HG03521 (cell line): ENCODE measurements around the gene ASXL2.
"Not testable (repeated sequence)": the region's sequence is repeated elsewhere in the genome, so short reads cannot be mapped to it uniquely, and the experiment has no call there.

ENCODE experiments used
- ATAC-seq: cut with Tn5 transposase; IDR thresholded peaks from one replicate; pipeline ENCODE4 v1.9.1; 2021; ENCODE audit warnings: mild to moderate bottlenecking, moderate library complexity; ENCODE audit not compliant: unreplicated experiment

The ASXL2 gene

GRCh38 chr2:25878361-25879132, at the start of gene ASXL2:
Gene ASXL2 (minus strand): TSS chr2:25878487. CDS start chr2:25878222, 265 bp downstream.
- ATAC-seq = peak; percentile 89

GRCh38 chr2:25926984-25927756, 48.9 kb upstream of the ASXL2 start:
- ATAC-seq = no peak

GRCh38 chr2:25922501-25922900, 44.2 kb upstream of the ASXL2 start:
- no peak for ATAC-seq

- ATAC-seq = no peak
Measured at GRCh38 chr2:25920786-25921415, 42.6 kb upstream of the ASXL2 start.

- ATAC-seq = no peak
Measured at GRCh38 chr2:25920336-25920735, 42.0 kb upstream of the ASXL2 start.

- ATAC-seq = no peak
Measured at GRCh38 chr2:25917832-25918231, 39.5 kb upstream of the ASXL2 start.

GRCh38 chr2:25917411-25917810, 39.1 kb upstream of the ASXL2 start:
- not testable (repeated sequence) for ATAC-seq

GRCh38 chr2:25915944-25916772, 37.9 kb upstream of the ASXL2 start:
- not testable (repeated sequence) for ATAC-seq

GRCh38 chr2:25915411-25915810, 37.1 kb upstream of the ASXL2 start:
- ATAC-seq = not testable (repeated sequence)

GRCh38 chr2:25913696-25913973, 35.3 kb upstream of the ASXL2 start:
- ATAC-seq = not testable (repeated sequence)

- ATAC-seq = no peak
Measured at GRCh38 chr2:25912851-25913695, 34.8 kb upstream of the ASXL2 start.

GRCh38 chr2:25909574-25909973, 31.3 kb upstream of the ASXL2 start:
- not testable (repeated sequence) for ATAC-seq

GRCh38 chr2:25905126-25905525, 26.8 kb upstream of the ASXL2 start:
- ATAC-seq = no peak

GRCh38 chr2:25903216-25903776, 25.0 kb upstream of the ASXL2 start:
- no peak for ATAC-seq

- no peak for ATAC-seq
Measured at GRCh38 chr2:25899404-25899970, 21.2 kb upstream of the ASXL2 start.

- ATAC-seq = no peak
Measured at GRCh38 chr2:25897506-25897905, 19.2 kb upstream of the ASXL2 start.

- not testable (repeated sequence) for ATAC-seq
Measured at GRCh38 chr2:25896308-25896707, 18.0 kb upstream of the ASXL2 start.

- ATAC-seq = no peak
Measured at GRCh38 chr2:25895610-25896009, 17.3 kb upstream of the ASXL2 start.

- ATAC-seq = no peak
Measured at GRCh38 chr2:25895018-25895417, 16.7 kb upstream of the ASXL2 start.
